Muscle of leg (tissue), 11 donors: ENCODE measurements around the gene ABCA12. TPM values are rescaled to one million over a fixed set of nuclear protein-coding genes. Genes with fewer than 3 reads are reported as not detected.
A peak's percentile ranks its signal among the peaks of the same experiment; 100 is the strongest.

Experiments
- DNase-seq: peaks from one replicate; pipeline ENCODE4 v3.0.0; 2013
- H3K27ac ChIP-seq: one replicate; pipeline ENCODE4 v1.5.1; 2013; ENCODE audit warnings: mild to moderate bottlenecking, low read length, control low read depth
- H3K27me3 ChIP-seq: one replicate; pipeline ENCODE4 v1.6.1; 2013; ENCODE audit warnings: low read length; ENCODE audit not compliant: control insufficient read depth, insufficient read depth
- H3K36me3 ChIP-seq: one replicate; pipeline ENCODE4 v1.6.1; 2013; ENCODE audit warnings: low read length; ENCODE audit not compliant: control insufficient read depth, insufficient read depth
- H3K4me1 ChIP-seq: one replicate; pipeline ENCODE4 v1.6.1; 2013; ENCODE audit warnings: low read length; ENCODE audit not compliant: control insufficient read depth, insufficient read depth
- H3K4me3 ChIP-seq: one replicate; pipeline ENCODE4 v1.5.1; 2013; ENCODE audit warnings: low read length, control low read depth
- H3K9me3 ChIP-seq: replicated peaks from 2 replicates; pipeline ENCODE4 v1.6.1; 2013; ENCODE audit warnings: low read depth, low read length; ENCODE audit not compliant: control insufficient read depth
- WGBS: methylation state at CpG from one replicate; pipeline ENCODE4 v1.1.5; 2013; ENCODE audit warnings: missing lambda C conversion rate; ENCODE audit not compliant: insufficient coverage; 5-methylcytosine and 5-hydroxymethylcytosine counted together
- polyA plus RNA-seq, 8 donors: library from polyadenylated mRNA; unstranded; fragments of 120-200 nt; gene quantifications; one replicate each; pipeline versions ENCODE4 v1.2.1 to v1.2.3, GENCODE V29; 2013; ENCODE audit warnings: inconsistent platforms in 1 of 8, low replicate concordance in 1 of 8; ENCODE audit not compliant: insufficient read length in 8 of 8, insufficient read depth in 1 of 8
- total RNA-seq: library from RNA; stranded (reverse); fragments of 120-200 nt; gene quantifications from one replicate; pipeline ENCODE4 v1.2.4, GENCODE V29; 2013

ABCA12 gene
- total and polyA plus RNA-seq, 9 donors = 0.03 to 1.1 (median 0.09) TPM; not detected in 5

DNA sequence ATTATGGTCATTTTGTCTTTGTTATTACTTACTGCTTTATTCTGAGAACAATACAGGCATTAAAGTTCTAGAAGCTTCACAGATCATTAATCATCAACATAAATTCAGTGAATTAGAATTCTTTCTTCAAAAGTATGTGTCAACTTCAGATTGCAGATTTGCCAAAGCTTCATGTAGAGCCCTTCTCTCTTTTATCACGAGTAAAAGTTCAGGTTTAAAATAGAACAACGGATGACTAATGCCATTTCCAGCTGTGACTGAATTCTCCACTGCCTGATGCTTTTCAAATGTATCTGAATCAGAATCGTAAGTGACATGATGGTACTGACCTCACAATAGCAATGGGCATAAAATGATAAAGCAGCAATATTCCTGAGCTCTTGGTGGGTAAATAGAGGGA lies 116.0 kb downstream of the ABCA12 start:
- no peaks in the 10 kb centered on the region for H3K9me3 ChIP-seq
- H3K27me3 ChIP-seq = no peaks in the 10 kb centered on the region
- H3K36me3 ChIP-seq = no peaks in the 10 kb centered on the region
- no peaks in the 10 kb centered on the region for H3K4me1 ChIP-seq
- H3K27ac ChIP-seq = no peak overlapping the region
- WGBS = 50% methylated on average over 1 of the region's 3 CpGs
- no peak overlapping the region for H3K4me3 ChIP-seq
- peak; percentile 23 for DNase-seq

DNA sequence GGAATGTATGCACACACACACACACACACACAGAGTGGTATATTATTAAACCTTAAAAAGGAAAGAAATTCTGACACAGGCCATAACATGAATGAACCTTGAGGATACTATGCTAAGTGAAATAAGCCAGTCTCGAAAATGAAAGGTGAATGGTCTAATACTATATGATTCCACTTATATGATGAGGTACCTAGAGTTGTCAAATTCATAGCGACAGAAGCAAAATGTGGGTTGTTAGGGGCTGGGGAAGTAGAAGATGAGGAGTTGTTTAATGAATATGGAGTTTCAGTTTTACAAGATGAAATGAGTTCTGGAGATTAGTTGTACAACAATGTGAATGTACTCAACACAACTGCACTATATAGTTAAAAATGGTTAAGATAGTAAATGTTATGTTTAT lies 118.1 kb downstream of the ABCA12 start:
- WGBS = 100% methylated on average over 1 of the region's 2 CpGs
- no peak for DNase-seq
- H3K27ac ChIP-seq = no peak overlapping the region
- H3K4me3 ChIP-seq = no peak overlapping the region
- no peaks in the 10 kb centered on the region for H3K9me3 ChIP-seq
- H3K4me1 ChIP-seq = no peaks in the 10 kb centered on the region
- no peaks in the 10 kb centered on the region for H3K36me3 ChIP-seq
- no peaks in the 10 kb centered on the region for H3K27me3 ChIP-seq

DNA sequence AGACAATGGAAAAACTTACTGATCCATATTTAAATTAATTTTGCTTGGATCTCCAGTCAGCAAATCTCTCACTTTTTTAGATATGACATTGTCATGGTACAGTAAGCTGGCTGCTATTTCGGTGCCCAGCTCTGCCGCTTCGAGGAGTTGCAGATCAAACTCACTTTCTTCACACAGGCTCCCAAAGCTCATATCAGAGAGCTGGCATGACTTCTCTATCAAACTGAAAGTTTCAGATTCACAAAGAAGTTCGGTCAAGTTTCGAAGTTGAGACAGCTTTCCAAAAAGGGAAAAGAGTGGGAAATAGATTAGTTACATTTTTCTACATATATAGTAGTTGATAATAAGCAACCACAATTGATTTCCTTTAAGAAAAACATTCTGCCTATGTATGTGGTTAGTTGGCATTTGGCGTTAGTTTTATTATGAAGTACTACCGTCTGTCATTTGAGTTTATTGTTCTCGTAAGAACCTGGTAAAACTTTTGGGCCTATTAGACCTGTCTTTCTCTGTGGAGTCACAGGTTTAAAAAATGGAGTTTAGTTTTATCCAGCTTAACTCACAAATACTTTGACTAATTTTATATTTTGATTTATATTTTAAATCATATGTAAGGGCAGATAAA lies 118.8 kb downstream of the ABCA12 start:
- Histone ChIP-seq H3K9me3 (no peaks in the 10 kb centered on the region), H3K4me3 (no peak overlapping the region), H3K27ac (no peak overlapping the region), H3K36me3 (no peaks in the 10 kb centered on the region), H3K27me3 (no peaks in the 10 kb centered on the region), H3K4me1 (no peaks in the 10 kb centered on the region)
- no peak for DNase-seq
- WGBS = 80% methylated on average over 1 of the region's 8 CpGs

DNA sequence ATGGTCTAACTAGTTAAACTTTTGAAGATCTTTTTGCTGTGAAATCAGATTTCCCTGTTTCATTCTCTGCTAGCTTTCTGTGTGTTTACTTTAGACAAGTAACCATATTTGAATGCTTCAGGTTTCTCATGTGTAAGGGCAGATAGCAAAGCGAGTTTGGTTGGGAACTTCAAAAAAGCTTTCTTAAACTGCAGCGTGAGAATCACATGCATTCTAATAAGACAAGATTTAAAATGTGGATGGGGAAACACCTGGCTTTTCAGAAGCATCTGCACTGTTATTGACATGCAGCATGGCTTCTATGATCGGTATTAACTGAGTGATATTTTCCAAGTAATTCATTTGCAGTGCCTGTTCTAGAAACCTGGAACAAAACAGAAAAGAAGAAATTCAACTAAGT lies 119.3 kb downstream of the ABCA12 start:
- 83% methylated on average over 2 of the region's 3 CpGs for WGBS
- no peaks in the 10 kb centered on the region for H3K9me3 ChIP-seq
- no peaks in the 10 kb centered on the region for H3K36me3 ChIP-seq
- H3K4me1 ChIP-seq = no peaks in the 10 kb centered on the region
- no peak overlapping the region for H3K4me3 ChIP-seq
- DNase-seq = no peak
- no peak overlapping the region for H3K27ac ChIP-seq
- H3K27me3 ChIP-seq = no peaks in the 10 kb centered on the region

DNA sequence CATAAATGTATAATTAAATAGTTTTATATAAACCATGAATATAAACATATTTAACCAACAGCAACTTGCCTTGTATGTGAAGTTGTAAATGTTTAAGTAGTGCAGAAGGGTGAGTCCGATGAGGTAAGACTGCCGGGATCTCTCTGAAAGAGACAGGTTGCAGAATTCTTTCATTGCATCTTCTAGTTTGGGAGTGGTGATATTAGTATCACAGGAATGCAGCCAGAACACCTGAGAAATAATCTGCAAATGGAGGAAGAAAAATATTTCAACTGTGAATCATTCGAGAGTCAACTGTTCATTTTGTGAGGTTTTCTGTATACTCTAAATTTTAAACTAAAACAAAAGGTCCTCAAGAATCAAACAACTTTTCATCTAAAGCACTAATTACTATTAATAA lies 123.0 kb downstream of the ABCA12 start:
- no peaks in the 10 kb centered on the region for H3K4me1 ChIP-seq
- H3K36me3 ChIP-seq = no peaks in the 10 kb centered on the region
- 90% methylated on average over 2 of the region's 3 CpGs for WGBS
- H3K4me3 ChIP-seq = no peak overlapping the region
- no peak for DNase-seq
- H3K27me3 ChIP-seq = no peaks in the 10 kb centered on the region
- no peak overlapping the region for H3K27ac ChIP-seq
- H3K9me3 ChIP-seq = no peaks in the 10 kb centered on the region

DNA sequence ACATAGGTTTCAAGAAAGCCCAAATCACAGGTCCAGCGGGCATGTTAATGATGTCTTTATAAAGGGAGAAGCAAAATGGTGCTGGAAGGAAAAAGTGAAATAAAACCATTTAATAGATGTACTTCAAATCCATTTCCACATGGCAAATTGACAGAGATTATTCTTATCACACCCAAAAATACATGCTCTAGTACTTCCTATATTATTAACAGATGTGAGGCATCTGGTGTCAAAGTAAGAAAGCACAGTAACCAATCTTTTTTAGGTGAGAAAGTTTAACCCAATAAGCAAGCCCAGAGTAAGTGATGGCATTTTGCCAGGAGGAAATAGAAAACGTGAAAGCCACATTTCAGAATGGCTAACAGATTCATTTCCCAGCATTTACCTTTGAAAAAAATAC lies 128.0 kb downstream of the ABCA12 start:
- no peaks in the 10 kb centered on the region for H3K36me3 ChIP-seq
- WGBS = no CpG with 5 or more reads among the region's 2 CpGs

DNA sequence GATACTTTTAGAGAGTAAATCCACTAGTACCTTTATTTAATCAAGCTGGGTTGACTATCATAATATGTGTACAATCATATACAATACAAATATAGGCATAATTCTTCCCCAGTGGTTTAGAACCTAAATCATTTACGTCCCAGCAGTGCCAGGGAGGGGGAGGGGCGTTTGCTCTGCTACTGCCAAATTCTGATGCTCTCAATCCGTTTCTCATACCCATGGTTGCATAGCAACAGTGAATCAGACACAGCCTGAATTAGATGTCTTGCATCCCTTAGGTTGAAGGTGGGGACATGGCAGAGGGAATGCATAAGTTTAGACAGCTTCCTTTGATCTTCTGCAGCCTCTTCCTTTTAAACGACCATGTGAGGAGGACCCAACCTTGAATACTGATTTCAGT lies 135.4 kb downstream of the ABCA12 start:
- Histone ChIP-seq H3K4me1 (no peaks in the 10 kb centered on the region), H3K9me3 (no peaks in the 10 kb centered on the region), H3K36me3 (no peaks in the 10 kb centered on the region), H3K27me3 (no peaks in the 10 kb centered on the region), H3K27ac (no peak overlapping the region), H3K4me3 (no peak overlapping the region)
- peak; percentile 14 for DNase-seq
- no CpG with 5 or more reads among the region's 4 CpGs for WGBS

More for the DNA sequence above, 128.0 kb downstream of the ABCA12 start:
- H3K4me1 ChIP-seq = no peaks in the 10 kb centered on the region
- H3K27ac ChIP-seq = no peak overlapping the region
- no peaks in the 10 kb centered on the region for H3K27me3 ChIP-seq
- H3K9me3 ChIP-seq = no peaks in the 10 kb centered on the region
- no peak overlapping the region for H3K4me3 ChIP-seq
- no peak for DNase-seq

DNA sequence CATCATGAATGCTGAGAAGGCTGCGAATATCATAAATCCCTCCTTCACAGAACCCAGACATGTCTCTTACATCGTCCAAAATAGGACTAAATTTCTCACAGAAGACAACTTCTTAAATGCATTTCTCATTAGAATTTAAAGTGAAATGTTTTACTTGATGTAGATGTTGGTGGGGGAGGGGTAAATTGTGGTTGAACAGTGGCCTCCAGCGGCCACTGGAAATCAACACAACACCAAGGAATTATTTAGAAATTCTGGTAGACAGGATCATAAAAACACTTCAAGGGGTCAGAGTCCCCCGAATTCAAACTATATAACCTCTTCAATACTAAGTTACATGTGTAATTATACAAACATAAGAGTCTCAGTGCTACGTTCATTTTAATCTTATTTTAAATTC lies 135.9 kb downstream of the ABCA12 start:
- Histone ChIP-seq H3K4me3 (no peak overlapping the region), H3K36me3 (no peaks in the 10 kb centered on the region), H3K27me3 (no peaks in the 10 kb centered on the region), H3K9me3 (no peaks in the 10 kb centered on the region), H3K4me1 (no peaks in the 10 kb centered on the region), H3K27ac (no peak overlapping the region)
- WGBS = no CpG with 5 or more reads among the region's 5 CpGs
- DNase-seq = peak; percentile 52

DNA sequence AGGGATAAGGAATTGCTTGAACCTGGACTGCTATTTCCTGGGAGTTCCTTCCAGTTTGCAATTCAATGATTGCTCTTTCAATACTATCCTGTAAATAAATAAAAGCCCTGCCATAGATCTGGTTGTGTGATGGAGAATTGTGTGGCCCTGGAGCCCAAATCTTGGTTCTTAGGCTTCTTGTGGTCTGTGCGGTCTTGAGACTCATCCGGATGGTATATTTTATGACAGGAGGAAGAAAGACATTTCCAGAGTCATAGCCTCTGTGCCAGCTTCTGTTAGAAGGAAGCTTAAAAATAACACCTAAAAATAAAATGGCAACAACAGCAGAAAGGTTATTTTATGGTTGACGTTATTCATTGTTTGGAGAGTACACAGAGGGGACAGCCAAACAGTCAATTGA lies 137.7 kb downstream of the ABCA12 start:
- no peaks in the 10 kb centered on the region for H3K9me3 ChIP-seq
- no CpG with 5 or more reads among the region's 3 CpGs for WGBS
- no peaks in the 10 kb centered on the region for H3K27me3 ChIP-seq
- no peak for DNase-seq
- no peaks in the 10 kb centered on the region for H3K4me1 ChIP-seq
- no peak overlapping the region for H3K4me3 ChIP-seq
- H3K27ac ChIP-seq = no peak overlapping the region
- H3K36me3 ChIP-seq = no peaks in the 10 kb centered on the region

DNA sequence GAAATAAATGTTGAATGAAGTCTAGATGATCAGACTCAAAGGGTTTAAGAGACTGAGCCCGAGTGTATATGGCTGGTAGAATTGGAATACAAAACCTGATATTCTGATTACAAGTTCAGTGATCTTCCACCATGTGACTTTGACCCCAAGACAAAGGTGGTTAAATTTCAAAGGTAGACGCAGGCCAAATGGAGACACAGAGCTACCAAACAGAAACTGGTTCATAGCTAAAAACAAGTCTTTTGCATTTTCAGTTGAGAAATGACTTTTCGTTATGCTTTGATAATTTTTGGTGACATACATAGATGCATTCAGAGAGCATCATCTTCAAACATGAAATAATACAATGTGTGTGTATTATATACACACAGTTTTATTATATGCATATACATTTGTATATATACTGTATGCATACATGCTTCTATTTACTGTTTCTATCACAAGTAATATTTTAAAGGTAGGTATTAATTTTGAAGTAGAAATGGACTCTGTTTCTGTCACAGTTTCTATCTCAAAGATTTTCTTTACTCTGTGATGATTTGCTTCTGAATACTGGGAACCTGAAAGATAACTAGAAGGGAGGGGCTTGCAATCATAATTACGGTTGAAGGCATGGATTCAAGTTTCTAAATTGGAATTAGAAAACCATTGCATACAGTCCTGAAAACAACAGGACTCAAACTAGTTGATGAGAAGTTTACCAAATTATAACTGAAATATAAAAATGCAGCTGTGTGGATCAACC lies 142.3 kb downstream of the ABCA12 start:
- no peak overlapping the region for H3K27ac ChIP-seq
- H3K4me3 ChIP-seq = no peak overlapping the region
- H3K27me3 ChIP-seq = no peaks in the 10 kb centered on the region
- H3K4me1 ChIP-seq = no peaks in the 10 kb centered on the region
- no peaks in the 10 kb centered on the region for H3K9me3 ChIP-seq
- H3K36me3 ChIP-seq = no peaks in the 10 kb centered on the region
- no CpG with 5 or more reads among the region's 4 CpGs for WGBS
- DNase-seq = no peak
